ENCODE measurements around the gene SLC35E1. TPM values are rescaled to one million over a fixed set of nuclear protein-coding genes. Genes with fewer than 3 reads are reported as not detected.

Gene SLC35E1
- total RNA-seq, 3 donors from 2014 or later: 33.0 to 44.9 (median 39.2) TPM

DNA sequence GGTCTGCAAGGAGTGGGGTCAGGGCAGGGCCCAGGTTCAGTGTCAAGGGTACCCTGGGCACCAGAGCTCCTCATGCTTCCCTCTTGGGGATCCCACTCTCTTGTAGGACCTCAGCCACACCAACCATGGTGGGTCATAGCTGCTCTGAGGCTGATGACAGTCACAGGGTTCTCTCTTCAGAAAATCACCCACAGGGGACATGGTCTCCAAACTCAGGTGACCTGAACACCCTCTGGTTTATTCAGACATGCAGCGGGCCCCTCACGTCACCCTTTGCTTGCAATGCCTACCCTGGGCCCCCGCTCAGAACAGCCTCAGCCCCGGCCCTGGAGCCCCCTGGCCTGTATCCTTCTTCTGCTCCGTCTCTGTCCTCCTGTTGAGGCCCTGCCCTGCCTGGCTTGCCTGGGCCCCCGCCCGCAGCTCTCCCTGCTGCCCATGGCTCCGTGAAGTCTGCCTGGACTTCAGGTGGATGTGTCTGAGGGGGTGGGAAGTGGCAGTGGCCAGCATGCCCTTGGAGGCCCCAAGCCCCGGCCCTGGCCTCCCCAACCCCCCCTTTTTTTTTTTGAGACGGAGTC, 50.4 kb downstream of the SLC35E1 start:
- Histone ChIP-seq H3K9me3 (no peaks in the 10 kb centered on the region), H3K27ac (no peak overlapping the region), H3K4me1 (no peaks in the 10 kb centered on the region), H3K27me3 (no peaks in the 10 kb centered on the region), H3K4me3 (no peak overlapping the region), H3K36me3 (peaks cover 10% of the 10 kb centered on the region)
- no peak for DNase-seq (ENCODE audit: low spot score in 2 of 2)
- TF ChIP-seq CTCF (IDR thresholded peaks at IDR 0.05) (no peak), POLR2A (IDR thresholded peaks at IDR 0.05) (no peak), POLR2AphosphoS5 (IDR thresholded peaks at IDR 0.05) (no peak)
- intact Hi-C loops (cut with DNase I; ENCODE audit: low total_unique reads): no loop called here

DNA sequence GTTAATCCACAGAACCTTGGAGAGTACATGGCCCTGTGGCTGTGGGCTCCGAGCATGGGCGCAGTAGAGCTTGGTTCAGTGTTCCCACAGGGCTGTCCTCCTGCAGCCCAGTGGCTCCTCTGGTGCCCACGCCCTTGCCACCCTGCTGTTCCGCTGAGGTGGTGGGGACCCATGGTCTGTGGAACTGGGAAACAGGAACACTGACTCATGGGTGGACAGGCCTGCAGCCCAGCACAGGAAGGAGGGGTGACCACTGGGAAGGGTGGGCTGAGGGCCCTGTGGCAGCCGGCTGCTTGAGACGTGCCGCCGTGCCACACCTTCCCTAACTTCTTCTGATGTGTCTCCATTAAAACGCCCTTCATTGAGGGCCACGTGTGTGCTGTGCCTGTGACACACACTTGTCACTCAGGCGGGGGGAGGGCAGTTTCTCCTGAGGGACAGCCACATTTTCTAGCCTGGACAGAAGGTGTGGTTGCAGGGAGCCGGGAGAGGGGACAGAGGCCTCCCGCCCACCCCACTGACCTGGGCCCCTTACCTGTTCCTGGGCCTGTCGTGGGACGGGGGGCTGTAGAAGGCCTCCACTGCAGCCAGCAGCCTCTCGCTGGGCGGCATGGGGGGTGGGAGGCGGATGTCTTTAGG, 51.1 kb downstream of the SLC35E1 start:
- Histone ChIP-seq H3K27ac (no peak overlapping the region), H3K36me3 (peaks cover 10% of the 10 kb centered on the region), H3K9me3 (no peaks in the 10 kb centered on the region), H3K27me3 (no peaks in the 10 kb centered on the region), H3K4me1 (no peaks in the 10 kb centered on the region), H3K4me3 (no peak overlapping the region)
- intact Hi-C loops (cut with DNase I; ENCODE audit: low total_unique reads): no loop called here
- no peak for DNase-seq (ENCODE audit: low spot score in 2 of 2)
- TF ChIP-seq POLR2AphosphoS5 (IDR thresholded peaks at IDR 0.05): no peak
- no peak for TF ChIP-seq CTCF (IDR thresholded peaks at IDR 0.05)
- no peak for TF ChIP-seq POLR2A (IDR thresholded peaks at IDR 0.05)

GRCh38 chr19:16520074-16520973, 51.9 kb downstream of the SLC35E1 start:
- peaks cover 5% of the 10 kb centered on the region for H3K36me3 ChIP-seq
- H3K9me3 ChIP-seq: no peaks in the 10 kb centered on the region
- no peak for DNase-seq (ENCODE audit: low spot score in 2 of 2)
- intact Hi-C loops (cut with DNase I; ENCODE audit: low total_unique reads): no loop called here
- TF ChIP-seq CTCF (IDR thresholded peaks at IDR 0.05): no peak
- TF ChIP-seq POLR2A (IDR thresholded peaks at IDR 0.05): no peak
- no peak for TF ChIP-seq POLR2AphosphoS5 (IDR thresholded peaks at IDR 0.05)
- H3K4me3 ChIP-seq: no peak overlapping the region
- H3K27me3 ChIP-seq: no peaks in the 10 kb centered on the region
- no peaks in the 10 kb centered on the region for H3K4me1 ChIP-seq
- H3K27ac ChIP-seq: no peak overlapping the region

DNA sequence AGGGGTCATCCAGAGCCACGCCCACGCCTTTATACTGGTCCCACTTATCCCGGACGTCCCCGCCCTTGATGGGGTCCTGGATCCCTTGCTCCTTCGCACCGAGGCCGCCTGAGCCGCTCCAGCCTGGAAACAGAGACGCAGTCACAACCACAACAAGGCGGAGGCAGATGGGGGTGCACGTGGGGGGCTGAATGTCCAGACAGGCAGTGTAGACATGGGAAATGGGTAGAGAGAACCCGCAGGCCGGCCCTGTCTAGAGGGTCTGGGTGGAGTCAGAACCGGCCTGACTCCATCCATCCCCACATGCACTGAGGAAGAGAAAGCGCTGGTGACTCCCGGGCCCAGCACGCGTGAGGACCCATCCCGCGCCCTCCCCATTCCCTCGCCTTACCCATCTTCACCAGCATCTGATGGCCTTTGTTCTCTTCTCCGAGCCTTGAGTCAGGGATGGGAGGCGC, 53.0 kb downstream of the SLC35E1 start:
- H3K9me3 ChIP-seq: no peaks in the 10 kb centered on the region
- H3K27me3 ChIP-seq: no peaks in the 10 kb centered on the region
- H3K4me3 ChIP-seq: no peak overlapping the region
- TF ChIP-seq POLR2AphosphoS5 (IDR thresholded peaks at IDR 0.05) (no peak), POLR2A (IDR thresholded peaks at IDR 0.05) (no peak), CTCF (IDR thresholded peaks at IDR 0.05) (no peak)
- no peak for DNase-seq (ENCODE audit: low spot score in 2 of 2)
- intact Hi-C loops (cut with DNase I; ENCODE audit: low total_unique reads): no loop called here
- H3K27ac ChIP-seq: no peak overlapping the region
- H3K36me3 ChIP-seq: peaks cover 5% of the 10 kb centered on the region
- no peaks in the 10 kb centered on the region for H3K4me1 ChIP-seq

All from breast epithelium (tissue), 4 donors.